T-helper 2 cell (primary cell): Measurements from ENCODE around the gene HSPA5.
"Not testable (repeated sequence)": the region's sequence is repeated elsewhere in the genome, so short reads cannot be mapped to it uniquely, and the experiment has no call there.

Experiments
- DNase-seq, 5 experiments: peaks; one replicate each; pipeline versions ENCODE4 v3.0.0 to v3.0.0-alpha.2; 2012 to 2022
- total RNA-seq, 2 donors: gene quantifications; one replicate each; lab custom pipeline; 2026; lab: John Stamatoyannopoulos, UW

Gene HSPA5
- total RNA-seq, result 731 to 808 reads per million in 2 donors

GRCh38 chr9:125241000-125241862 lies at the start of gene HSPA5:
TSS of gene HSPA5 (minus strand) at chr9:125241343. CDS start at chr9:125241126, 217 bp downstream.
- peak; percentile 97 to 100 (median 99) for DNase-seq

GRCh38 chr9:125286935-125287433 lies 45.8 kb upstream of the HSPA5 start:
- DNase-seq, result not testable (repeated sequence)

- DNase-seq, result no peak
Observed at GRCh38 chr9:125284855-125285254, 43.7 kb upstream of the HSPA5 start.

- DNase-seq, result no peak
Observed at GRCh38 chr9:125280945-125281344, 39.8 kb upstream of the HSPA5 start.

- DNase-seq, result no peak
Observed at GRCh38 chr9:125277411-125277810, 36.3 kb upstream of the HSPA5 start.

GRCh38 chr9:125276771-125277170 lies 35.6 kb upstream of the HSPA5 start:
- DNase-seq, result no peak

GRCh38 chr9:125272697-125273096 lies 31.6 kb upstream of the HSPA5 start:
- DNase-seq, result no peak

GRCh38 chr9:125271081-125271480 lies 29.9 kb upstream of the HSPA5 start:
- DNase-seq, result no peak

- no peak for DNase-seq
Observed at GRCh38 chr9:125269014-125269397, 27.9 kb upstream of the HSPA5 start.

GRCh38 chr9:125268394-125269013 lies 27.4 kb upstream of the HSPA5 start:
- DNase-seq, result no peak

- DNase-seq, result peak in 1 of 5 experiments; percentile 46
Observed at GRCh38 chr9:125264068-125264467, 22.9 kb upstream of the HSPA5 start.

- peak in 1 of 5 experiments; percentile 35 for DNase-seq
Observed at GRCh38 chr9:125262294-125262991, 21.3 kb upstream of the HSPA5 start.

GRCh38 chr9:125261501-125262293 lies 20.6 kb upstream of the HSPA5 start, which contains the start of gene GAPVD1:
TSS of gene GAPVD1 (plus strand) at chr9:125261826. CDS start at chr9:125298922, 37,096 bp downstream.
- peak; percentile 74 to 92 (median 82) for DNase-seq

GRCh38 chr9:125260561-125260960 lies 19.4 kb upstream of the HSPA5 start:
- no peak for DNase-seq

GRCh38 chr9:125258832-125259534 lies 17.8 kb upstream of the HSPA5 start:
- DNase-seq, result no peak

- no peak for DNase-seq
Observed at GRCh38 chr9:125258160-125258785, 17.1 kb upstream of the HSPA5 start.

GRCh38 chr9:125255781-125256391 lies 14.7 kb upstream of the HSPA5 start:
- no peak for DNase-seq

GRCh38 chr9:125254231-125254630 lies 13.1 kb upstream of the HSPA5 start:
- no peak for DNase-seq

- DNase-seq, result no peak
Observed at GRCh38 chr9:125246261-125246667, 5.1 kb upstream of the HSPA5 start.

- no peak for DNase-seq
Observed at GRCh38 chr9:125243792-125244260, 2.7 kb upstream of the HSPA5 start.
